Frontal cortex (tissue), 4 donors: ENCODE measurements around the gene MGAT3. TPM values are rescaled to one million over a fixed set of nuclear protein-coding genes. Genes with fewer than 3 reads are reported as not detected.

Experiments
- DNase-seq, 2 donors: peaks; one replicate each; pipeline ENCODE4 v3.0.0; 2012; ENCODE audit warnings: low spot score in 2 of 2
- FAIRE-seq: peaks from 2 replicates; lab custom pipeline; 2012; peaks lifted over from hg19 to GRCh38; lab: Jason Lieb, UNC
- total RNA-seq: library from RNA; depleted of rRNA; stranded (reverse); fragments of >200 nt; gene quantifications from one replicate; pipeline ENCODE4 v1.2.3, GENCODE V29; 2014
- donor health status: control.
- donor health status: control.
- donor health status: control.

The MGAT3 gene
- total RNA-seq, 1 donor from 2014 or later: 19.2 TPM

GRCh38 chr22:39446239-39446721 lies 10.5 kb upstream of the MGAT3 start:
- DNase-seq (no peak), FAIRE-seq (no peak)

DNA sequence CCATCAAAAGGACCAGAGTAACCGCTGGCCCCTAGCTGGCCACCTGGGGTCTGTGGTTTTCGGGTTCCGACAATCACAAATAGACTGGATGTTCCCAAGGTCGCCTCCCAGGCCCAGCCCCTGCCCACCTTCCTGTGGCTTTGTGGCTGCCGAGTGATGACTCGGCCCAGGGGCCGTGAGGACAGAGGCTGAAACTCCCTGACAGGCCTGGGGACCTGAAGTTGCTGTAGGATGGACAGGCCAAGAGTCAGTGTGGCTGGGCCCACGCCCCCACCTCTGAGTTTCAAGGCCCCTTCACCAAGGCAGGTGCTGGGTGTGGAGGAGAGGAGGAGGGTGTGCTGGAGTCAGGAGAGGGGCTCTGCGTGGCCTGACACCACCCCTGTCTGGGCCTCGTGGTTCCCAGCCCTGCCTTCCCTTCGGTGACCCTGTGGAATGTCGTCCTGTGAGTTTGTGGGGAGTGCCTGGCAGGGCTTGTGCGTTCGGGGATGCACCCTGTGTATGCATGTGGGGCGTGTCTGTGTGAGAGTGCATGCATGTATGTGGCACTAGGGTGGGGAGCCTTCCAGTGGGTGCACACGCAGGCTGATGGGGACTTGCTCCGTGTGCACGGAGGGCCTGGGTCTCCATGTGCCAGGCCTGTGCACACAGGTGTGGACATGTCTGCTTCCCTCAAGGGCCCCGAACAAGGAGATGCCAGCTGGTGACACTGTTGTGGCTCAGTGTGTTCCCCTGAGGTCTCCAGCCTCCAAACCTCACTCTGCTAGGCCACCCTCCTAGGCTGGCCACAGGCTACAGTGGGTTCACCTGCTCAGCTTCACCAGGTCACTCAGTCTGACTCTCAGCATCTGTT lies 8.4 kb upstream of the MGAT3 start:
- FAIRE-seq: no peak
- DNase-seq: no peak

DNA sequence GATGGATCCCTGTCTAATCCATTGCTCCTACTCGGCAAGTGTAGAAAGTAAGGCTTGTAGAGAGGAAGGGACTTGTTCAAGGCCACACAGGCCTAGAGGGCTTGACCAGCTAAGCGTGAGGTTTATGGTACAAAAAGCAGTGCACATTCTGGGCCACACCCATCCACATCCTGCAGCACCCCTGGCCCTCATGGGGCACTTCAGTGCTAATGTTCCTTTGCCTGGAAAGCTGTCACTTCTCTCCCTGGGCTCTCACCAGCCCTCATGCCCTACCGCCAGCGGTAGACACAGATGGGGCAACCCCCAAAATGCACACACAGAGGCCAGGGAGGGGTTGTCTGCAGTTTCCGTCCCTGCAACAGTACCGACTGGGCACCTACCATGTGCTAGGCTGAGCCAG lies 7.1 kb upstream of the MGAT3 start:
- no peak for FAIRE-seq

DNA sequence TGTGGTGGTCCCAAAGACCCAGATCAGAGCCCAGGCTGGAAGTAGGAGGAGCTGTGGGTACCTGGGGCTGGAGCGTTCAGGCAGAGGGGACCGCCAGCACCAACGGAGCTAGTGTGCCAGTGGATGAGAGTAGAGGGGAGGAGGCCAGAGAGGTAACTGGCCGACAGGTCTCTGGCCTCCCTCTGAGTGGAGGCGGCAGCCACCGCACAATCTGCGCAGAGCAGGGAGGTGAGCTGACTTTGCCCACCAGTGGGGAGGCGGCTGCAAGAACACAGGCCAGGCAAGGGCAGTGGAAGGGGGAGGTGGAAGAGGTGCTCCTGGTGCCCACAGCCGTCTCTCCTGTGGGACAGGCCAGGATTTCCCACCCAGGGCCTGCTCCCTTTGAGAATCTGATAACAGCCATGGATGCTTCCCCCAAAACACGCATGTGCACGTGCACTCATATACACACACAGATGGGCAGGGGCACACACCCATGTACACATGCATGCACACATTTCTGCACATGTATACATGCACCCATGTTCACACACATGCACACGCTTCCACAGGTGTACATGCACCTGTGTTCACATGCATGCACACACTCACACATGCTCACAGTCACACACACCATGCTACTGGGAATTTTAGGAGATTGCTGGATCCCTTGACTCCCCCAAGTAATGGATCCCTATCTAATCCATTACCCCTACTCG lies 6.4 kb upstream of the MGAT3 start:
- DNase-seq (no peak), FAIRE-seq (no peak)

More for the DNA sequence above, 7.1 kb upstream of the MGAT3 start:
- DNase-seq: no peak

- DNase-seq: no peak
- FAIRE-seq: no peak
Observed at GRCh38 chr22:39452740-39453040, 4.1 kb upstream of the MGAT3 start.

DNA sequence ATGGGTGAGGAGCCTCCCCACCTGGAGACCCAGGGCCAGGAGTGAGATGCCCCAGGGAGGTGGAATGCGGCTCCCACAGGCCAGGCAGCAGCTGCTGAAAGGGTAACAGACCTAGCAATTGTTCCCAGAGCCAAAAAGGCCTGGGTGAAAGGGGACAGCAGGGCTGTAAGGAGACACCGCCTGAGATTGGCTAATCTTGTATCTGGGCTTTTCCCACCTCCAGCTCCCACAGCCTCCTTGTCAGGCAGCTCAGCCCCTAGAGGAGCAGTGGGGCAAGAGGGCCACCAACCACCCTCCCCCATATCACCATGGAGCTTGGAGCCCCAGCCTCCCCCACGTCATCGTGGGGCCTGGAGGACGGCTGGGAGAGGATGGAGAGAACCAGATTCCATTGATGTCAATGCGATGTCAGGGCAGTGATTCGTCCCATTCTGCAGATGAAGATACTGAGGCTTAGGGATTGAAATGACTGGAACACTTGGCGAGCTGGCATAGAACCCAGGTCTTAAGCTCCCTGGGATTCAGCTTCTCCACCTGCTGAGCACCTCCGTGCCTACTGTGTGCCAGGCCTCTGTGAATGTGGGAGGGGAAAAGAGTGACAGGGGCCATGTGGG lies 2.9 kb upstream of the MGAT3 start:
- no peak for DNase-seq
- no peak for FAIRE-seq

GRCh38 chr22:39454385-39454871 lies 2.4 kb upstream of the MGAT3 start:
- no peak for DNase-seq
- FAIRE-seq: no peak

DNA sequence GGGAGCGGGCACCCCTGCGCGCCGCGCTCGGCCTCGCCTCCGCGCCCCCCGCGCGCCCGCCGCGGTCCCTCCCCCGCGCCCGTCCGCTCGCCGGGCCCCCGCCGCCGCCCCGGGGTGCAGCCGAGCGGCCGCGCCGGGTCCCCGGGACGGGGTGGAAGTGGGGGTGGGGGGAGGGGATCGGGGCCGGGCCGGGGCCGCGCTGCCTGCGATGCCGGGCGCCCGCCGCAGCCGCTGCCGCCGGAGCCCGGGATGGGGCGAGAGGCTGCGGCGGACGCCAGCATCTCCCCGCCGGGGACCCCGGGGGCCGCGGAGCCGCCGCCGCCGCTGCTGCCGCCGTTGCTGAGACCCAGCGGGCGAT lies 365 bp downstream of the MGAT3 start:
- peak; percentile 74 to 81 for DNase-seq
- FAIRE-seq: no peak

DNA sequence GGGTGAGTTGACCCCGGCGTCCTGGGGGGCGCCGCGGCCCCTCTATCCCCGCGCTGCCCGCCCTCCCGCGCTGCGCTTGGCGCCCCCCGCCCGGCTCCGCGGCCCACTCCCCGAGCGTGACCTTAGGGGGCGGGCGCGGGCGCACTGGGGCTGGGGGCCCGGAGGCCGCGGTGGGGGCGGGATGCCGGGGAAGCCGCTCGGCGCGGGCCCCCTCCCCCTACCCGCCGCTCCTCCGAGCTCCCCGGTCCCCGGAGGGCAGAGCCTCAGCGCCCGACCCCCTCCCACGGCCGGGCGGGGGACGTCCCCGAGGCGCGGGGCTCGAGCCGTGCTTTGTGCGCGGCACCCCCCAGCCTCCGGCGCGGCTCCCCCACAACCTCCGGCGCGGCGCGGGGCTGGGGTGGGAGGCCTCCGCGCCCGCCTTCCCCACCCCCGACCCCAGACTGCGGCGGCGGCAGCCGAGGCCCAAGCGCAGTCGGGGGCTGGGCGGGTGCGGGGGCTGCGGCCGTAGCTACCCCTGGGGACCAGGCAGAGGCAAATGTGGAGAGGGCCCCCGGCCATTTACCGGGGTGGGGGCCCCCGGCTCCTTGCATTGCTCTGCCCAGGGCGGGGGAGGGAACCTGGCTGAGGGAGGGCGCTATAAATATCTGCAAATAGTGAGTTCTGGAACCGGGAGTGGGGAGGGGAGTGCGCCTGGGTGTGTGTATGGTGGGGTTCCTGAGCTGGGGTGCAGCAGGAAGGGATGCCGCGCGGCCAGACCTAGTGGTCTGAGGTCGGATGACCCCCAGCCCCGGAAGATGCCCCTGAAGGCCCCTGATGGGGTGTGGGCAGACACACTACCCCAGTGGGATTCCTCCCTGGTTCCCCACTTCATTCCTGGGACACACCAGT lies 988 bp downstream of the MGAT3 start:
- DNase-seq: peak; percentile 72 to 78
- no peak for FAIRE-seq

GRCh38 chr22:39458444-39459083 lies 1.8 kb downstream of the MGAT3 start:
- FAIRE-seq (no peak), DNase-seq (no peak)

DNA sequence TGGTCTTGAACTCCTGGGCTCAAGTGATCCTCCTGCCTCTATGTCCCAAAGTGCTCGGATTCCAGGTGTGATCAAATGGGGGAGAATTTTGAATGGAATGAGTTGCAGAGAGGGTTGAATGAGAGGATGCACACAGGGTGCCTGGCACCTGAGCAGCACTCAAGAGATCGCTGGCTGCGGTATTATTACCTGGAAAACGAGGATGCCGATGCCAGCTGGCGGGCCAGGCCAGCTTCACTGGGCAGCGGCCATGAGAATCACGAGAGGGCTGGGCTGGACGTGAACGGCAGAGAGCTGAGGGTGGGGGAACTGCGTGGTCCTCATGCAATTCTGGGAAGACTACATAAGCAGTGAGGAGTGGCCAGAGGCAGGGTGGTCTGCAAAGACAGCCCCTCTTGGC lies 2.9 kb downstream of the MGAT3 start:
- FAIRE-seq: no peak
- DNase-seq: no peak

GRCh38 chr22:39462443-39463221 lies 5.8 kb downstream of the MGAT3 start:
- FAIRE-seq (no peak), DNase-seq (no peak)

- DNase-seq (no peak), FAIRE-seq (no peak)
Observed at GRCh38 chr22:39463277-39463676, 6.5 kb downstream of the MGAT3 start.

DNA sequence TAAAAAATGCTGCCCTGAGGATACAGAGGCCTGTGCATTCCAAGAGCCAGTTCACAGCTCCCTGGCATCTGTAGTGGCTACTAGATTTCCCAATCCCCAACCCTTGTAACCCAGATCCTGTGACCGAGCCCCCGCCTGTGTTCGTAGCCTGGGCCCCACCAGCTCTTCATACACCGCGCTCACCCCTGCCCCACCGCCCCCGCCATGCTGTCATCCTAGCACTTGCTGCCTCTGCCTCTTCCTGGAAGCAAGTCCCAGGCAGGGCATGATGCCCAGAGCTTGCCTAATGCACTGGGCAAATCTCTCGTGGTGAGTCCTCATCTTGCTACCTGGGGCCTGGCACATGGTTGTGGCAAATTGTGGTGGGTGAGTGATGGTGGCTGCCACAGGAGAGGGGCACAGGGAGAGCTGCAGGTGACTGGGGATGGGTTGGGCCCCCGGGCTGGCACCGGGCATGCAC lies 7.1 kb downstream of the MGAT3 start:
- no peak for FAIRE-seq
- peak in 1 of 2 donors; percentile 68 for DNase-seq

DNA sequence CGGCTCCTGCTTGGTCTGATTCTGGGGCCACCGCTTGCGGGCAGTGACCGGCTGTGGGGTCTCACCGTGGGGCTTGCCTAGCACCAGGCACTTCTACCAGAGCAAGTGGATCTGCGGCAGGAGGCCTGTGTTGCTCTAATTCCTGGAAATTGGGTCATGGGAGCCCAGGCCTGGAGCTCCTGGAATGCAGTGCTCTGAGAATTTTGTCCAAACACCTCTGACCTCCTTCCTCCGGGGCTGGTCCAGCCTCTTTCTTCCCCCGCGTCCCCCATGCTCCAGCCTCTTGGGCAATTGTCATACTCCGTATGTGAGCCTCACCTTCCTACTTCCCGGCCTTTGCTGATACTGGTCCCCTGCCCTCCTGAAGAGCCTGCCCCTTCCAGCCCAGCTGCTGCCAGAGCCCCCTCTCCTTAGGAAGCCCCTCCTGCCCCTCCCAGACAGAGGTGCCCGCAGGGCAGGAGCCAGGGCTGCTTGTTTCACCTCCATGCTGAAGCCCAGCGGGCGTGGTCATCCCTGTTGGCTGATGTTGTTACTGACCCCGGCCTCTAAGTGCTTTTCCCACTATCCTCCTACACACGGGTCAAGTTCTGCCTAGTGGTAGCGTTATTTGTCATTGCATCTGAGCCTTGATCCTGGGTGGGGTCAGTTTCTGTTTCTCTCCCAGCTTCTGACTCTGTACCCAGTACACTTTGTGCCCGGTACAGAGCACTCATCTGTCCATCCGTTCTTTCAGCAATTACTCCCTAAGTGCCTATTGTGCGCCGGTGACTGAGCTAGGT lies 9.6 kb downstream of the MGAT3 start:
- FAIRE-seq (no peak), DNase-seq (no peak)

GRCh38 chr22:39467390-39467895 lies 10.6 kb downstream of the MGAT3 start:
- DNase-seq (no peak), FAIRE-seq (no peak)

DNA sequence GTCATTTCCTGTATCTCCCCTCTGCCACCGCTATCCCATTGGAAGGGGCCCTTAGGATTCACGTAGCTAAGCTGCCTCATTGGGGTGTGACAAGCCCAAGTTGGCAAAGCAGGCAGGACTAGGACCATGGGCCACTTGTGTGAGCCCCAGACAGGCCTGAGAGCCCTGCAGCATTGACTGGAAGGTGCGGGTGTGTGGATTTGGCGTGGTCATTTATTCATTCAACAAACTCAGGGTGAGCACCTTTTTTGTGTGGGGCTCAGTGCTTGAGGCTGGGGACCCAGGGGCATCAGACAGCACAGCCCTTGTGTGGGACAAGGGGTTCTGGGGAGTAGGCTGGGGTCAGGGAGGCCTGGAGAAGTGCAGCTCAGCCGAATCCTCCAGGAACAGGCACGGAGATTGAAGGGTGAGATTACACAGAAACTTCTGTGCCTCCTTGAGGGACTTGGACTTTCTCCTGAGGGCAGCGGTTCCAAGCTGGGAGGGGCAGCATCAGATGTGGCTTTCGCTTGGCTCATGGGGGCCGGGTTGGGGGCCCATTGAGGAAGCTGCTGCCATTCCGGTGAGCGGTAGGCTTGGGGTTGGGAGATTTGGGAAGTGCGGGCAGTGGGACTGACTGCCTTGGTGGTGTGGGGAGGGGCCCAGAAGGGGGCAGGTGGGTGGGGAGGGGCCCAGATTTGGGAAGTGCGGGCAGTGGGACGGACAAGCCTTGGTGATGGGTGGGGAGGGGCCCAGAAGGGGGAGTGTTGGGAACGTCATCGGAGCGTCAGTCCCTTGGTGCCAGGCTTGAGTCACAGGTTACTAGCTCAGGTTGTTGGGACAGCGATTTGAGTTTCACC lies 11.9 kb downstream of the MGAT3 start:
- no peak for FAIRE-seq
- no peak for DNase-seq
